ENCODE results near the gene SAMSN1. TPM values are rescaled to one million over a fixed set of nuclear protein-coding genes. Genes with fewer than 3 reads are reported as not detected.

Gene SAMSN1
- total RNA-seq, 1 donor from 2014 or later: 3.1 TPM

GRCh38 chr21:14474995-14475394, 71.1 kb downstream of the SAMSN1 start:
- H3K4me3 ChIP-seq (ENCODE audit: low read length in 3 of 3): no peak overlapping the region
- no peaks in the 10 kb centered on the region for H3K27me3 ChIP-seq (ENCODE audit: control insufficient read depth in 3 of 3, insufficient read depth in 3 of 3, low read length in 3 of 3)
- no peak overlapping the region for H3K27ac ChIP-seq (ENCODE audit: low read depth, low read length)
- no peak overlapping the region for H3K9ac ChIP-seq (ENCODE audit: low read depth in 1 of 3, low read length in 3 of 3)
- no peaks in the 10 kb centered on the region for H3K36me3 ChIP-seq (ENCODE audit: control insufficient read depth in 3 of 3, insufficient read depth in 3 of 3, low read length in 3 of 3)
- H3K9me3 ChIP-seq (ENCODE audit: control insufficient read depth in 3 of 3, low read length in 3 of 3): no peaks in the 10 kb centered on the region
- no peaks in the 10 kb centered on the region for H3K4me1 ChIP-seq (ENCODE audit: control insufficient read depth in 3 of 3, insufficient read depth in 3 of 3, low read length in 3 of 3)

- Histone ChIP-seq H3K27ac (ENCODE audit: low read depth, low read length) (no peak overlapping the region), H3K9ac (ENCODE audit: low read depth in 1 of 3, low read length in 3 of 3) (no peak overlapping the region), H3K4me1 (ENCODE audit: control insufficient read depth in 3 of 3, insufficient read depth in 3 of 3, low read length in 3 of 3) (peaks cover 0 to 3% (median 0%) of the 10 kb centered on the region in 3 donors), H3K27me3 (ENCODE audit: control insufficient read depth in 3 of 3, insufficient read depth in 3 of 3, low read length in 3 of 3) (no peaks in the 10 kb centered on the region), H3K4me3 (ENCODE audit: low read length in 3 of 3) (no peak overlapping the region), H3K9me3 (ENCODE audit: control insufficient read depth in 3 of 3, low read length in 3 of 3) (no peaks in the 10 kb centered on the region), H3K36me3 (ENCODE audit: control insufficient read depth in 3 of 3, insufficient read depth in 3 of 3, low read length in 3 of 3) (no peaks in the 10 kb centered on the region)
Observed at GRCh38 chr21:14469641-14470040, 76.5 kb downstream of the SAMSN1 start.

- Histone ChIP-seq H3K9me3 (ENCODE audit: control insufficient read depth in 3 of 3, low read length in 3 of 3) (no peaks in the 10 kb centered on the region), H3K36me3 (ENCODE audit: control insufficient read depth in 3 of 3, insufficient read depth in 3 of 3, low read length in 3 of 3) (no peaks in the 10 kb centered on the region), H3K27ac (ENCODE audit: low read depth, low read length) (no peak overlapping the region), H3K9ac (ENCODE audit: low read depth in 1 of 3, low read length in 3 of 3) (no peak overlapping the region), H3K27me3 (ENCODE audit: control insufficient read depth in 3 of 3, insufficient read depth in 3 of 3, low read length in 3 of 3) (no peaks in the 10 kb centered on the region), H3K4me3 (ENCODE audit: low read length in 3 of 3) (no peak overlapping the region), H3K4me1 (ENCODE audit: control insufficient read depth in 3 of 3, insufficient read depth in 3 of 3, low read length in 3 of 3) (peaks cover 0 to 3% (median 0%) of the 10 kb centered on the region in 3 donors)
Observed at GRCh38 chr21:14466715-14467114, 79.4 kb downstream of the SAMSN1 start.

GRCh38 chr21:14457762-14458161, 88.4 kb downstream of the SAMSN1 start:
- Histone ChIP-seq H3K4me1 (ENCODE audit: control insufficient read depth in 3 of 3, insufficient read depth in 3 of 3, low read length in 3 of 3) (no peaks in the 10 kb centered on the region), H3K27ac (ENCODE audit: low read depth, low read length) (no peak overlapping the region), H3K9ac (ENCODE audit: low read depth in 1 of 3, low read length in 3 of 3) (no peak overlapping the region), H3K36me3 (ENCODE audit: control insufficient read depth in 3 of 3, insufficient read depth in 3 of 3, low read length in 3 of 3) (no peaks in the 10 kb centered on the region), H3K9me3 (ENCODE audit: control insufficient read depth in 3 of 3, low read length in 3 of 3) (no peaks in the 10 kb centered on the region), H3K4me3 (ENCODE audit: low read length in 3 of 3) (no peak overlapping the region), H3K27me3 (ENCODE audit: control insufficient read depth in 3 of 3, insufficient read depth in 3 of 3, low read length in 3 of 3) (no peaks in the 10 kb centered on the region)

GRCh38 chr21:14456911-14457310, 89.2 kb downstream of the SAMSN1 start:
- Histone ChIP-seq H3K4me3 (ENCODE audit: low read length in 3 of 3) (no peak overlapping the region), H3K9ac (ENCODE audit: low read depth in 1 of 3, low read length in 3 of 3) (no peak overlapping the region), H3K4me1 (ENCODE audit: control insufficient read depth in 3 of 3, insufficient read depth in 3 of 3, low read length in 3 of 3) (no peaks in the 10 kb centered on the region), H3K36me3 (ENCODE audit: control insufficient read depth in 3 of 3, insufficient read depth in 3 of 3, low read length in 3 of 3) (no peaks in the 10 kb centered on the region), H3K9me3 (ENCODE audit: control insufficient read depth in 3 of 3, low read length in 3 of 3) (no peaks in the 10 kb centered on the region), H3K27ac (ENCODE audit: low read depth, low read length) (no peak overlapping the region), H3K27me3 (ENCODE audit: control insufficient read depth in 3 of 3, insufficient read depth in 3 of 3, low read length in 3 of 3) (no peaks in the 10 kb centered on the region)

GRCh38 chr21:14454016-14455009, 91.8 kb downstream of the SAMSN1 start:
- Histone ChIP-seq H3K36me3 (ENCODE audit: control insufficient read depth in 3 of 3, insufficient read depth in 3 of 3, low read length in 3 of 3) (no peaks in the 10 kb centered on the region), H3K27ac (ENCODE audit: low read depth, low read length) (no peak overlapping the region), H3K9ac (ENCODE audit: low read depth in 1 of 3, low read length in 3 of 3) (no peak overlapping the region), H3K4me1 (ENCODE audit: control insufficient read depth in 3 of 3, insufficient read depth in 3 of 3, low read length in 3 of 3) (no peaks in the 10 kb centered on the region), H3K9me3 (ENCODE audit: control insufficient read depth in 3 of 3, low read length in 3 of 3) (no peaks in the 10 kb centered on the region), H3K4me3 (ENCODE audit: low read length in 3 of 3) (no peak overlapping the region), H3K27me3 (ENCODE audit: control insufficient read depth in 3 of 3, insufficient read depth in 3 of 3, low read length in 3 of 3) (no peaks in the 10 kb centered on the region)

GRCh38 chr21:14453339-14454015, 92.6 kb downstream of the SAMSN1 start:
- no peaks in the 10 kb centered on the region for H3K27me3 ChIP-seq (ENCODE audit: control insufficient read depth in 3 of 3, insufficient read depth in 3 of 3, low read length in 3 of 3)
- no peak overlapping the region for H3K9ac ChIP-seq (ENCODE audit: low read depth in 1 of 3, low read length in 3 of 3)

GRCh38 chr21:14452727-14453241, 93.3 kb downstream of the SAMSN1 start:
- no peaks in the 10 kb centered on the region for H3K36me3 ChIP-seq (ENCODE audit: control insufficient read depth in 3 of 3, insufficient read depth in 3 of 3, low read length in 3 of 3)
- no peaks in the 10 kb centered on the region for H3K27me3 ChIP-seq (ENCODE audit: control insufficient read depth in 3 of 3, insufficient read depth in 3 of 3, low read length in 3 of 3)
- H3K9me3 ChIP-seq (ENCODE audit: control insufficient read depth in 3 of 3, low read length in 3 of 3): no peaks in the 10 kb centered on the region
- no peak overlapping the region for H3K4me3 ChIP-seq (ENCODE audit: low read length in 3 of 3)
- no peaks in the 10 kb centered on the region for H3K4me1 ChIP-seq (ENCODE audit: control insufficient read depth in 3 of 3, insufficient read depth in 3 of 3, low read length in 3 of 3)
- no peak overlapping the region for H3K27ac ChIP-seq (ENCODE audit: low read depth, low read length)
- no peak overlapping the region for H3K9ac ChIP-seq (ENCODE audit: low read depth in 1 of 3, low read length in 3 of 3)

More at GRCh38 chr21:14453339-14454015, 92.6 kb downstream of the SAMSN1 start:
- Histone ChIP-seq H3K36me3 (ENCODE audit: control insufficient read depth in 3 of 3, insufficient read depth in 3 of 3, low read length in 3 of 3) (no peaks in the 10 kb centered on the region), H3K27ac (ENCODE audit: low read depth, low read length) (no peak overlapping the region), H3K9me3 (ENCODE audit: control insufficient read depth in 3 of 3, low read length in 3 of 3) (no peaks in the 10 kb centered on the region), H3K4me3 (ENCODE audit: low read length in 3 of 3) (no peak overlapping the region), H3K4me1 (ENCODE audit: control insufficient read depth in 3 of 3, insufficient read depth in 3 of 3, low read length in 3 of 3) (no peaks in the 10 kb centered on the region)

GRCh38 chr21:14452031-14452726, 93.9 kb downstream of the SAMSN1 start:
- Histone ChIP-seq H3K27me3 (ENCODE audit: control insufficient read depth in 3 of 3, insufficient read depth in 3 of 3, low read length in 3 of 3) (no peaks in the 10 kb centered on the region), H3K9me3 (ENCODE audit: control insufficient read depth in 3 of 3, low read length in 3 of 3) (no peaks in the 10 kb centered on the region)

More at GRCh38 chr21:14452031-14452726, 93.9 kb downstream of the SAMSN1 start:
- no peak overlapping the region for H3K27ac ChIP-seq (ENCODE audit: low read depth, low read length)
- H3K9ac ChIP-seq (ENCODE audit: low read depth in 1 of 3, low read length in 3 of 3): no peak overlapping the region
- H3K36me3 ChIP-seq (ENCODE audit: control insufficient read depth in 3 of 3, insufficient read depth in 3 of 3, low read length in 3 of 3): no peaks in the 10 kb centered on the region
- H3K4me3 ChIP-seq (ENCODE audit: low read length in 3 of 3): no peak overlapping the region
- H3K4me1 ChIP-seq (ENCODE audit: control insufficient read depth in 3 of 3, insufficient read depth in 3 of 3, low read length in 3 of 3): no peaks in the 10 kb centered on the region
